Testis (tissue), 3 donors: Measurements from ENCODE around the gene TMEM242. TPM values are rescaled to one million over a fixed set of nuclear protein-coding genes. Genes with fewer than 3 reads are reported as not detected.
"Not testable (repeated sequence)": the region's sequence is repeated elsewhere in the genome, so short reads cannot be mapped to it uniquely, and the experiment has no call there.

Experiments used
- DNase-seq: peaks from one replicate; pipeline ENCODE4 v3.0.0-alpha.2; 2019
- H3K27ac ChIP-seq, 2 donors: fragments of 200-600 bp; sonication (generic); one replicate each; pipeline ENCODE4 v1.5.1; 2019
- H3K27me3 ChIP-seq: fragments of 200-600 bp; sonication (generic); one replicate; pipeline ENCODE4 v1.5.1; 2019
- H3K36me3 ChIP-seq: fragments of 200-600 bp; sonication (generic); one replicate; pipeline ENCODE4 v1.5.1; 2017; ENCODE audit warnings: low read depth; ENCODE audit errors: missing control alignments
- H3K4me1 ChIP-seq: fragments of 200-600 bp; sonication (generic); one replicate; pipeline ENCODE4 v1.5.1; 2019
- H3K4me3 ChIP-seq, 2 donors: fragments of 200-600 bp; sonication (generic); one replicate each; pipeline ENCODE4 v1.5.1; 2017 to 2019
- H3K9me3 ChIP-seq: fragments of 200-600 bp; sonication (generic); one replicate; pipeline ENCODE4 v1.5.1; 2017
- POLR2A ChIP-seq: fragments of 450-650 bp; IDR thresholded peaks from one replicate; pipeline ENCODE4 v1.6.1; 2017; ENCODE audit warnings: antibody characterized with exemption, mild to moderate bottlenecking, moderate library complexity
- WGBS, 2 donors: methylation state at CpG; one replicate each; pipeline ENCODE4 v1.1.5; 2018; 5-methylcytosine and 5-hydroxymethylcytosine counted together
- intact Hi-C: fragments of 100-400 bp; cut with DNase I; formaldehyde crosslinking; loops from one replicate; pipeline ENCODE4 v1.15.1; 2023; ENCODE audit warnings: low total_unique reads
- polyA plus RNA-seq: library from polyadenylated mRNA; stranded (reverse); fragments of 350-450 nt; fragmentation: Illumina TruSeq; extraction: RNeasy Lipid Tissue Mini Kit (QIAGEN cat#74804); gene quantifications from one replicate; pipeline ENCODE4 v1.2.3, GENCODE V29; 2014; ENCODE audit warnings: low read depth, low replicate concordance; ENCODE audit not compliant: insufficient read depth
- total RNA-seq, 2 donors: library from RNA; depleted of rRNA; stranded (reverse); fragments of >200 nt; gene quantifications; one replicate each; pipeline ENCODE4 v1.2.3, GENCODE V29; 2016
- TF ChIP-seq, protein P1 (sequence below), 3 experiments: fragments of 450-650 bp in 2 of 3; fragments of 200-600 bp in 1 of 3; sonication (generic) in 1 of 3; IDR thresholded peaks; one replicate each; pipeline ENCODE4 v1.5.1; 2016 to 2019; ENCODE audit warnings: antibody characterized with exemption in 3 of 3, mild to moderate bottlenecking in 2 of 3, moderate library complexity in 1 of 3

TMEM242 gene
- total and polyA plus RNA-seq, 3 donors from 2014 or later: 8.9 to 11.9 (median 10.3) TPM

DNA sequence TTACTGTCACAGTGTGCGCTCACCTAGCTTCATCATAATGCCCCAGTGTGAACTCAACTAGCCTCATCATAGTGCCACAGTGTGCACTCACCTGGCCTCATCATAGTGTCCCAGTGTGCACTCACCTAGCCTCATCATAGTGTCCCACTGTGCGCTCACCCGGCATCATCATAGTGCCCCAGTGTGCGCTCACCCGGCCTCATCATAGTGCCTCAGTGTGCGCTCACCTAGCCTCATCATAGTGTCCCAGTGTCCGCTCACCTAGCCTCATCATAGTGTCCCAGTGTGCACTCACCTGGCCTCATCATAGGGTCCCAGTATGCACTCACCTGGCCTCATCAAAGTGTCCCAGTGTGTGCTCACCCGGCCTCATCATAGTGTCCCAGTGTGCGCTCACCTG lies 10.6 kb downstream of the TMEM242 start:
- no peaks in the 10 kb centered on the region for H3K9me3 ChIP-seq
- intact Hi-C loops: no loop called here

DNA sequence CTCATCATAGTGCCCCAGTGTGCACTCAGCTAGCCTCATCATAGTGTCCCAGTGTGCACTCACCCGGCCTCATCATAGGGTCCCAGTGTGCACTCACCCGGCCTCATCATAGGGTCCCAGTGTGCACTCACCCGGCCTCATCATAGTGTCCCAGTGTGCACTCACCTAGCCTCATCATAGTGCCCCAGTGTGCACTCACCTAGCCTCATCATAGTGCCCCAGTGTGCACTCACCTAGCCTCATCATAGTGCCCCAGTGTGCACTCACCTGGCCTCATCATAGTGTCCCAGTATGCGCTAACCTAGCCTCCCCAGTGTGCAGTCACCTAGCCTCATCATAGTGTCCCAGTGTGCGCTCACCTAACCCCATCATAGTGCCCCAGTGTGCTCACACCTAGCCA lies 12.6 kb downstream of the TMEM242 start:
- 54 to 69% methylated on average over 4 to 5 of the region's 5 CpGs for WGBS, 2 donors
- intact Hi-C loops, H3K27ac ChIP-seq, H3K36me3 ChIP-seq, H3K27me3 ChIP-seq, H3K4me3 ChIP-seq, H3K4me1 ChIP-seq, DNase-seq, H3K9me3 ChIP-seq: not testable (repeated sequence)

More for the DNA sequence above, 10.6 kb downstream of the TMEM242 start:
- H3K4me3 ChIP-seq: no peak overlapping the region
- H3K4me1 ChIP-seq: no peaks in the 10 kb centered on the region
- no peaks in the 10 kb centered on the region for H3K36me3 ChIP-seq
- no peak overlapping the region for H3K27ac ChIP-seq
- WGBS, 2 donors: 70 to 75% methylated on average over 9 of the region's 9 CpGs
- no peaks in the 10 kb centered on the region for H3K27me3 ChIP-seq
- TF ChIP-seq, protein P1, sequence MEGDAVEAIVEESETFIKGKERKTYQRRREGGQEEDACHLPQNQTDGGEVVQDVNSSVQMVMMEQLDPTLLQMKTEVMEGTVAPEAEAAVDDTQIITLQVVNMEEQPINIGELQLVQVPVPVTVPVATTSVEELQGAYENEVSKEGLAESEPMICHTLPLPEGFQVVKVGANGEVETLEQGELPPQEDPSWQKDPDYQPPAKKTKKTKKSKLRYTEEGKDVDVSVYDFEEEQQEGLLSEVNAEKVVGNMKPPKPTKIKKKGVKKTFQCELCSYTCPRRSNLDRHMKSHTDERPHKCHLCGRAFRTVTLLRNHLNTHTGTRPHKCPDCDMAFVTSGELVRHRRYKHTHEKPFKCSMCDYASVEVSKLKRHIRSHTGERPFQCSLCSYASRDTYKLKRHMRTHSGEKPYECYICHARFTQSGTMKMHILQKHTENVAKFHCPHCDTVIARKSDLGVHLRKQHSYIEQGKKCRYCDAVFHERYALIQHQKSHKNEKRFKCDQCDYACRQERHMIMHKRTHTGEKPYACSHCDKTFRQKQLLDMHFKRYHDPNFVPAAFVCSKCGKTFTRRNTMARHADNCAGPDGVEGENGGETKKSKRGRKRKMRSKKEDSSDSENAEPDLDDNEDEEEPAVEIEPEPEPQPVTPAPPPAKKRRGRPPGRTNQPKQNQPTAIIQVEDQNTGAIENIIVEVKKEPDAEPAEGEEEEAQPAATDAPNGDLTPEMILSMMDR (IDR thresholded peaks at IDR 0.05): no peak
- no peak for TF ChIP-seq POLR2A
- DNase-seq: peak; percentile 13

DNA sequence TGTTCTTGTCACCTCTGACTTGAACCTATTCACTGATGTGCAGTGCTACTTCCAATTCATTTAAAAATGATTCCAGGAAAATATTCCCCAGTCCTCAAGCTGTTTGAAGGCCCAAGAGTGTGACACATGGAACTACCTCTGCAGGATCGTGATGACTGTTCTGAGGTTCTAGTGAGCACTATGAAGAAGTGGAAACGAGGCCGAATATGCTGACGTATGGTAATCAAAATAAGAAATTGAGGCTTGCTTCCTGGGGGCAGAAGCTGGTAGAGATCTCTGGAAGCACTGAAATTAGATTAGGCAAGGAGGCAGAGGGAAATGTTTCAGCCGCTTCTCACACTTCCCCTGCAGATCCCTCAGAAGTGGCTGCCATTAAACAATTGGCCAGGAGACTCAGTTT lies 15.7 kb downstream of the TMEM242 start:
- H3K4me3 ChIP-seq: no peak overlapping the region
- WGBS, 2 donors: 77 to 85% methylated on average over 5 of the region's 5 CpGs
- intact Hi-C loops: no loop called here

GRCh38 chr6:157305670-157306653 lies 17.4 kb downstream of the TMEM242 start:
- no peaks in the 10 kb centered on the region for H3K9me3 ChIP-seq
- intact Hi-C loops: no loop called here

More for the DNA sequence above, 15.7 kb downstream of the TMEM242 start:
- no peaks in the 10 kb centered on the region for H3K36me3 ChIP-seq
- TF ChIP-seq, protein P1 (IDR thresholded peaks at IDR 0.05): no peak
- TF ChIP-seq POLR2A: no peak
- no peaks in the 10 kb centered on the region for H3K9me3 ChIP-seq
- no peak overlapping the region for H3K27ac ChIP-seq
- DNase-seq: no peak
- H3K27me3 ChIP-seq: no peaks in the 10 kb centered on the region
- no peaks in the 10 kb centered on the region for H3K4me1 ChIP-seq

More at GRCh38 chr6:157305670-157306653, 17.4 kb downstream of the TMEM242 start:
- Histone ChIP-seq H3K27me3 (no peaks in the 10 kb centered on the region), H3K36me3 (no peaks in the 10 kb centered on the region), H3K4me1 (no peaks in the 10 kb centered on the region), H3K27ac (no peak overlapping the region), H3K4me3 (no peak overlapping the region)
- 69 to 70% methylated on average over 9 of the region's 9 CpGs for WGBS, 2 donors
- no peak for DNase-seq
- TF ChIP-seq, protein P1 (IDR thresholded peaks at IDR 0.05): no peak
- no peak for TF ChIP-seq POLR2A
